ENCODE results near the gene HMHB1.
"Not testable (repeated sequence)": the region's sequence is repeated elsewhere in the genome, so short reads cannot be mapped to it uniquely, and the experiment has no call there.

The HMHB1 gene

GRCh38 chr5:143816370-143816769 is 4.4 kb downstream of the HMHB1 start:
- not testable (repeated sequence) for H3K9ac ChIP-seq (ENCODE audit: low read length); H3K27me3 ChIP-seq (ENCODE audit: control insufficient read depth, insufficient read depth, low read length); H3K4me3 ChIP-seq (ENCODE audit: low read length); H3K4me1 ChIP-seq (ENCODE audit: control insufficient read depth, insufficient read depth, low read length); H3K27ac ChIP-seq (ENCODE audit: low read depth, low read length); H3K36me3 ChIP-seq (ENCODE audit: control insufficient read depth, insufficient read depth, low read length)

- no peaks in the 10 kb centered on the region for H3K36me3 ChIP-seq (ENCODE audit: control insufficient read depth, insufficient read depth, low read length)
- H3K9ac ChIP-seq (ENCODE audit: low read length) = no peak overlapping the region
- no peaks in the 10 kb centered on the region for H3K4me1 ChIP-seq (ENCODE audit: control insufficient read depth, insufficient read depth, low read length)
- H3K27me3 ChIP-seq (ENCODE audit: control insufficient read depth, insufficient read depth, low read length) = no peaks in the 10 kb centered on the region
- H3K4me3 ChIP-seq (ENCODE audit: low read length) = no peak overlapping the region
- H3K27ac ChIP-seq (ENCODE audit: low read depth, low read length) = no peak overlapping the region
Observed at GRCh38 chr5:143819716-143820115, 7.8 kb downstream of the HMHB1 start.

GRCh38 chr5:143820451-143820850 is 8.5 kb downstream of the HMHB1 start:
- Histone ChIP-seq H3K27ac (ENCODE audit: low read depth, low read length) (no peak overlapping the region), H3K36me3 (ENCODE audit: control insufficient read depth, insufficient read depth, low read length) (no peaks in the 10 kb centered on the region), H3K9ac (ENCODE audit: low read length) (no peak overlapping the region), H3K4me3 (ENCODE audit: low read length) (no peak overlapping the region), H3K27me3 (ENCODE audit: control insufficient read depth, insufficient read depth, low read length) (no peaks in the 10 kb centered on the region), H3K4me1 (ENCODE audit: control insufficient read depth, insufficient read depth, low read length) (no peaks in the 10 kb centered on the region)

GRCh38 chr5:143824851-143825720 is 13.1 kb downstream of the HMHB1 start:
- Histone ChIP-seq H3K9ac (ENCODE audit: low read length) (no peak overlapping the region), H3K27me3 (ENCODE audit: control insufficient read depth, insufficient read depth, low read length) (no peaks in the 10 kb centered on the region), H3K36me3 (ENCODE audit: control insufficient read depth, insufficient read depth, low read length) (no peaks in the 10 kb centered on the region), H3K27ac (ENCODE audit: low read depth, low read length) (no peak overlapping the region), H3K4me1 (ENCODE audit: control insufficient read depth, insufficient read depth, low read length) (no peaks in the 10 kb centered on the region), H3K4me3 (ENCODE audit: low read length) (no peak overlapping the region)

- no peaks in the 10 kb centered on the region for H3K36me3 ChIP-seq (ENCODE audit: control insufficient read depth, insufficient read depth, low read length)
- no peaks in the 10 kb centered on the region for H3K4me1 ChIP-seq (ENCODE audit: control insufficient read depth, insufficient read depth, low read length)
- no peak overlapping the region for H3K27ac ChIP-seq (ENCODE audit: low read depth, low read length)
- no peak overlapping the region for H3K9ac ChIP-seq (ENCODE audit: low read length)
- no peak overlapping the region for H3K4me3 ChIP-seq (ENCODE audit: low read length)
- no peaks in the 10 kb centered on the region for H3K27me3 ChIP-seq (ENCODE audit: control insufficient read depth, insufficient read depth, low read length)
Observed at GRCh38 chr5:143826951-143827444, 15.0 kb downstream of the HMHB1 start.

GRCh38 chr5:143828710-143829109 is 16.7 kb downstream of the HMHB1 start:
- H3K27me3 ChIP-seq (ENCODE audit: control insufficient read depth, insufficient read depth, low read length) = no peaks in the 10 kb centered on the region
- H3K9ac ChIP-seq (ENCODE audit: low read length) = no peak overlapping the region
- no peaks in the 10 kb centered on the region for H3K4me1 ChIP-seq (ENCODE audit: control insufficient read depth, insufficient read depth, low read length)
- H3K4me3 ChIP-seq (ENCODE audit: low read length) = no peak overlapping the region
- H3K36me3 ChIP-seq (ENCODE audit: control insufficient read depth, insufficient read depth, low read length) = no peaks in the 10 kb centered on the region
- H3K27ac ChIP-seq (ENCODE audit: low read depth, low read length) = no peak overlapping the region

GRCh38 chr5:143833177-143833576 is 21.2 kb downstream of the HMHB1 start:
- no peaks in the 10 kb centered on the region for H3K4me1 ChIP-seq (ENCODE audit: control insufficient read depth, insufficient read depth, low read length)
- no peak overlapping the region for H3K4me3 ChIP-seq (ENCODE audit: low read length)
- H3K27ac ChIP-seq (ENCODE audit: low read depth, low read length) = no peak overlapping the region
- H3K27me3 ChIP-seq (ENCODE audit: control insufficient read depth, insufficient read depth, low read length) = no peaks in the 10 kb centered on the region
- no peaks in the 10 kb centered on the region for H3K36me3 ChIP-seq (ENCODE audit: control insufficient read depth, insufficient read depth, low read length)
- no peak overlapping the region for H3K9ac ChIP-seq (ENCODE audit: low read length)

- Histone ChIP-seq H3K36me3 (ENCODE audit: control insufficient read depth, insufficient read depth, low read length) (no peaks in the 10 kb centered on the region), H3K27ac (ENCODE audit: low read depth, low read length) (no peak overlapping the region), H3K4me3 (ENCODE audit: low read length) (no peak overlapping the region), H3K4me1 (ENCODE audit: control insufficient read depth, insufficient read depth, low read length) (no peaks in the 10 kb centered on the region), H3K9ac (ENCODE audit: low read length) (no peak overlapping the region), H3K27me3 (ENCODE audit: control insufficient read depth, insufficient read depth, low read length) (no peaks in the 10 kb centered on the region)
Observed at GRCh38 chr5:143835251-143835650, 23.3 kb downstream of the HMHB1 start.

GRCh38 chr5:143836161-143836725 is 24.3 kb downstream of the HMHB1 start:
- H3K9ac ChIP-seq (ENCODE audit: low read length) = no peak overlapping the region
- no peaks in the 10 kb centered on the region for H3K27me3 ChIP-seq (ENCODE audit: control insufficient read depth, insufficient read depth, low read length)
- no peaks in the 10 kb centered on the region for H3K36me3 ChIP-seq (ENCODE audit: control insufficient read depth, insufficient read depth, low read length)
- no peak overlapping the region for H3K4me3 ChIP-seq (ENCODE audit: low read length)
- H3K4me1 ChIP-seq (ENCODE audit: control insufficient read depth, insufficient read depth, low read length) = no peaks in the 10 kb centered on the region
- no peak overlapping the region for H3K27ac ChIP-seq (ENCODE audit: low read depth, low read length)

GRCh38 chr5:143837306-143837848 is 25.4 kb downstream of the HMHB1 start:
- no peaks in the 10 kb centered on the region for H3K4me1 ChIP-seq (ENCODE audit: control insufficient read depth, insufficient read depth, low read length)
- no peaks in the 10 kb centered on the region for H3K36me3 ChIP-seq (ENCODE audit: control insufficient read depth, insufficient read depth, low read length)
- no peaks in the 10 kb centered on the region for H3K27me3 ChIP-seq (ENCODE audit: control insufficient read depth, insufficient read depth, low read length)
- H3K27ac ChIP-seq (ENCODE audit: low read depth, low read length) = no peak overlapping the region
- H3K9ac ChIP-seq (ENCODE audit: low read length) = no peak overlapping the region
- H3K4me3 ChIP-seq (ENCODE audit: low read length) = no peak overlapping the region

- Histone ChIP-seq H3K36me3 (ENCODE audit: control insufficient read depth, insufficient read depth, low read length) (no peaks in the 10 kb centered on the region), H3K9ac (ENCODE audit: low read length) (no peak overlapping the region), H3K4me3 (ENCODE audit: low read length) (no peak overlapping the region), H3K4me1 (ENCODE audit: control insufficient read depth, insufficient read depth, low read length) (no peaks in the 10 kb centered on the region), H3K27me3 (ENCODE audit: control insufficient read depth, insufficient read depth, low read length) (no peaks in the 10 kb centered on the region), H3K27ac (ENCODE audit: low read depth, low read length) (no peak overlapping the region)
Observed at GRCh38 chr5:143841446-143841845, 29.5 kb downstream of the HMHB1 start.

- H3K27me3 ChIP-seq (ENCODE audit: control insufficient read depth, insufficient read depth, low read length) = no peaks in the 10 kb centered on the region
- H3K9ac ChIP-seq (ENCODE audit: low read length) = no peak overlapping the region
- no peak overlapping the region for H3K27ac ChIP-seq (ENCODE audit: low read depth, low read length)
- no peaks in the 10 kb centered on the region for H3K4me1 ChIP-seq (ENCODE audit: control insufficient read depth, insufficient read depth, low read length)
- no peak overlapping the region for H3K4me3 ChIP-seq (ENCODE audit: low read length)
- H3K36me3 ChIP-seq (ENCODE audit: control insufficient read depth, insufficient read depth, low read length) = no peaks in the 10 kb centered on the region
Observed at GRCh38 chr5:143842920-143843319, 31.0 kb downstream of the HMHB1 start.

Data from rectal smooth muscle tissue (tissue), 1 donor.